ENCODE measurements around the gene FAM169A. TPM values are rescaled to one million over a fixed set of nuclear protein-coding genes. Genes with fewer than 3 reads are reported as not detected.

Gene FAM169A
- polyA plus RNA-seq, 1 donor from 2014 or later: 46.7 TPM

GRCh38 chr5:74801941-74802340, 64.2 kb downstream of the FAM169A start:
- no peaks in the 10 kb centered on the region for H3K27me3 ChIP-seq (ENCODE audit: insufficient read depth, low read depth, low read length)
- H3K79me2 ChIP-seq (replicated peaks; ENCODE audit: insufficient read depth, low read length): no peaks in the 10 kb centered on the region
- H2AFZ ChIP-seq (ENCODE audit: low read depth, low read length): no peak overlapping the region
- H4K20me1 ChIP-seq (ENCODE audit: insufficient read depth): no peaks in the 10 kb centered on the region
- no peaks in the 10 kb centered on the region for H3F3A ChIP-seq (ENCODE audit: insufficient read depth, low read length, poor library complexity, severe bottlenecking)
- TF ChIP-seq SMC3 (conservative IDR thresholded peaks at IDR 0.05; ENCODE audit: poor library complexity) (no peak), EZH2 (IDR thresholded peaks at IDR 0.05; ENCODE audit: borderline replicate concordance, insufficient read depth, low read length, poor library complexity, severe bottlenecking) (no peak), RAD21 (conservative IDR thresholded peaks at IDR 0.05) (no peak), EP300 (conservative IDR thresholded peaks at IDR 0.05; ENCODE audit: poor library complexity, severe bottlenecking) (no peak), MXI1 (conservative IDR thresholded peaks at IDR 0.05; ENCODE audit: poor library complexity, severe bottlenecking) (no peak), TAF1 (IDR thresholded peaks at IDR 0.05; ENCODE audit: low read depth) (no peak), POLR2AphosphoS5 (IDR thresholded peaks at IDR 0.05) (no peak), CTCF (IDR thresholded peaks at IDR 0.05; ENCODE audit: poor library complexity, severe bottlenecking) (no peak)
- TF ChIP-seq, protein P1, sequence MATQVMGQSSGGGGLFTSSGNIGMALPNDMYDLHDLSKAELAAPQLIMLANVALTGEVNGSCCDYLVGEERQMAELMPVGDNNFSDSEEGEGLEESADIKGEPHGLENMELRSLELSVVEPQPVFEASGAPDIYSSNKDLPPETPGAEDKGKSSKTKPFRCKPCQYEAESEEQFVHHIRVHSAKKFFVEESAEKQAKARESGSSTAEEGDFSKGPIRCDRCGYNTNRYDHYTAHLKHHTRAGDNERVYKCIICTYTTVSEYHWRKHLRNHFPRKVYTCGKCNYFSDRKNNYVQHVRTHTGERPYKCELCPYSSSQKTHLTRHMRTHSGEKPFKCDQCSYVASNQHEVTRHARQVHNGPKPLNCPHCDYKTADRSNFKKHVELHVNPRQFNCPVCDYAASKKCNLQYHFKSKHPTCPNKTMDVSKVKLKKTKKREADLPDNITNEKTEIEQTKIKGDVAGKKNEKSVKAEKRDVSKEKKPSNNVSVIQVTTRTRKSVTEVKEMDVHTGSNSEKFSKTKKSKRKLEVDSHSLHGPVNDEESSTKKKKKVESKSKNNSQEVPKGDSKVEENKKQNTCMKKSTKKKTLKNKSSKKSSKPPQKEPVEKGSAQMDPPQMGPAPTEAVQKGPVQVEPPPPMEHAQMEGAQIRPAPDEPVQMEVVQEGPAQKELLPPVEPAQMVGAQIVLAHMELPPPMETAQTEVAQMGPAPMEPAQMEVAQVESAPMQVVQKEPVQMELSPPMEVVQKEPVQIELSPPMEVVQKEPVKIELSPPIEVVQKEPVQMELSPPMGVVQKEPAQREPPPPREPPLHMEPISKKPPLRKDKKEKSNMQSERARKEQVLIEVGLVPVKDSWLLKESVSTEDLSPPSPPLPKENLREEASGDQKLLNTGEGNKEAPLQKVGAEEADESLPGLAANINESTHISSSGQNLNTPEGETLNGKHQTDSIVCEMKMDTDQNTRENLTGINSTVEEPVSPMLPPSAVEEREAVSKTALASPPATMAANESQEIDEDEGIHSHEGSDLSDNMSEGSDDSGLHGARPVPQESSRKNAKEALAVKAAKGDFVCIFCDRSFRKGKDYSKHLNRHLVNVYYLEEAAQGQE (IDR thresholded peaks at IDR 0.05; ENCODE audit: borderline replicate concordance): no peak
- H3K9me3 ChIP-seq (ENCODE audit: low read length): no peaks in the 10 kb centered on the region
- H3K36me3 ChIP-seq (ENCODE audit: insufficient read depth, low read length): no peaks in the 10 kb centered on the region
- no peaks in the 10 kb centered on the region for H3K9me2 ChIP-seq (ENCODE audit: insufficient read depth, low read length)
- no peak overlapping the region for H3K4me3 ChIP-seq (ENCODE audit: low read length)
- no peak overlapping the region for H3K9ac ChIP-seq (ENCODE audit: low read length)
- H3K27ac ChIP-seq (ENCODE audit: low read length): no peak overlapping the region
- no peak overlapping the region for H3K4me2 ChIP-seq (ENCODE audit: low read length)

- Histone ChIP-seq H4K20me1 (ENCODE audit: insufficient read depth) (no peaks in the 10 kb centered on the region), H3K9ac (ENCODE audit: low read length) (no peak overlapping the region), H3K9me2 (ENCODE audit: insufficient read depth, low read length) (no peaks in the 10 kb centered on the region), H3K9me3 (ENCODE audit: low read length) (no peaks in the 10 kb centered on the region), H3K4me3 (ENCODE audit: low read length) (no peak overlapping the region), H3K27ac (ENCODE audit: low read length) (no peak overlapping the region), H3F3A (ENCODE audit: insufficient read depth, low read length, poor library complexity, severe bottlenecking) (no peaks in the 10 kb centered on the region), H2AFZ (ENCODE audit: low read depth, low read length) (no peak overlapping the region), H3K79me2 (replicated peaks; ENCODE audit: insufficient read depth, low read length) (no peaks in the 10 kb centered on the region), H3K36me3 (ENCODE audit: insufficient read depth, low read length) (no peaks in the 10 kb centered on the region), H3K4me2 (ENCODE audit: low read length) (no peak overlapping the region), H3K27me3 (ENCODE audit: insufficient read depth, low read depth, low read length) (no peaks in the 10 kb centered on the region)
- TF ChIP-seq, protein P1 (IDR thresholded peaks at IDR 0.05; ENCODE audit: borderline replicate concordance): no peak
- TF ChIP-seq RAD21 (conservative IDR thresholded peaks at IDR 0.05) (no peak), MXI1 (conservative IDR thresholded peaks at IDR 0.05; ENCODE audit: poor library complexity, severe bottlenecking) (no peak), EP300 (conservative IDR thresholded peaks at IDR 0.05; ENCODE audit: poor library complexity, severe bottlenecking) (no peak), CTCF (IDR thresholded peaks at IDR 0.05; ENCODE audit: poor library complexity, severe bottlenecking) (no peak), POLR2AphosphoS5 (IDR thresholded peaks at IDR 0.05) (no peak), TAF1 (IDR thresholded peaks at IDR 0.05; ENCODE audit: low read depth) (no peak), SMC3 (conservative IDR thresholded peaks at IDR 0.05; ENCODE audit: poor library complexity) (no peak), EZH2 (IDR thresholded peaks at IDR 0.05; ENCODE audit: borderline replicate concordance, insufficient read depth, low read length, poor library complexity, severe bottlenecking) (no peak)
These were observed 65.0 kb downstream of the FAM169A start for GRCh38 chr5:74801197-74801596.
